Erythroblast (primary cell): ENCODE measurements around the gene FILIP1L.

Experiments
- DNase-seq, 2 experiments: peaks; one replicate each; lab custom pipeline; 2025; lab: John Stamatoyannopoulos, UW
- GATA1 ChIP-seq: IDR thresholded peaks from 2 replicates; pipeline ENCODE4 v1.6.1; 2011; ENCODE audit warnings: low read depth, mild to moderate bottlenecking, control low read depth, low read length, moderate library complexity
- POLR2A ChIP-seq: IDR thresholded peaks from 2 replicates; pipeline ENCODE4 v1.6.1; 2011; ENCODE audit warnings: mild to moderate bottlenecking, low read length

FILIP1L gene

DNA sequence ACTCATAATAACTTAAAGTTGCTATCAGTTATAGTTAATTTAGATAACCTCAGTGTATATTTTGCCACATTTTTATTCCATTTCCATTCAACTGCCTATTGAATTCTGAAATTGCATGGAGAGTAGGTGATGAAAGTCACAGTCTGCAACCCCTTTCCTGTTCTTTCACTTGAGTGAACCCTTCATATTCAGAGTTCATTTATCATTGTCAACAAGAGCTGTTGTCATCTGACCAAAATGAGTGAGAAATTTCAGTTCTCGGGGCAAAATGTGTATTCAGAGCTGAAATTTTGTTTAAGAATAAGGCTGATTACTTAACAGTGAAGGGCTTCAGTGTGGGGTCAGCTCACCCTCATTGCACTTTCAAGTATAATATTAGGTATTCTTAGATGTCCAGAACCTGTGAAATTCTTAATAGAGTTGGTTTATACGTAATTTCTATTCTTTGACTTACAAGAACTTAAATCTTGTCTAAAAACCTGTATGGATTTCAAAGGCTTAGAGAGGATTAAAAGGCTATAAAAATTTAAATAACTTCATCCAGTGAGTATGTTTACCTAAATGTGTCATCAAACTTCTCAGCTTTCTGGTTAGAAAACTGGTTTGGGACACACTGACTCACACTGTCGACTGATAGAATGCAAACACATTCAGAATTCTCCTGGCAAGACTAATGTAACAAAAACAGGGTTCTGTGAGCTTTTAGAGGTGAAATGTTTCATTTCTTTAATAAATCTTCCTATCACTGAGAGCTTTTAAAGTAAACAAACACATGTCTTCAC is 204.4 kb downstream of the FILIP1L start:
- TF ChIP-seq GATA1: no peak
- no peak for TF ChIP-seq POLR2A
- no peak for DNase-seq

- DNase-seq: peak in 1 of 2 experiments; percentile 30
- TF ChIP-seq GATA1 (no peak), POLR2A (no peak)
Measured at GRCh38 chr3:99907959-99908544, 206.2 kb downstream of the FILIP1L start.

GRCh38 chr3:99903869-99904268 is 210.4 kb downstream of the FILIP1L start:
- TF ChIP-seq POLR2A (no peak), GATA1 (no peak)

GRCh38 chr3:99902091-99902490 is 212.2 kb downstream of the FILIP1L start:
- no peak for TF ChIP-seq POLR2A
- no peak for TF ChIP-seq GATA1
- no peak for DNase-seq

More at GRCh38 chr3:99903869-99904268, 210.4 kb downstream of the FILIP1L start:
- no peak for DNase-seq

DNA sequence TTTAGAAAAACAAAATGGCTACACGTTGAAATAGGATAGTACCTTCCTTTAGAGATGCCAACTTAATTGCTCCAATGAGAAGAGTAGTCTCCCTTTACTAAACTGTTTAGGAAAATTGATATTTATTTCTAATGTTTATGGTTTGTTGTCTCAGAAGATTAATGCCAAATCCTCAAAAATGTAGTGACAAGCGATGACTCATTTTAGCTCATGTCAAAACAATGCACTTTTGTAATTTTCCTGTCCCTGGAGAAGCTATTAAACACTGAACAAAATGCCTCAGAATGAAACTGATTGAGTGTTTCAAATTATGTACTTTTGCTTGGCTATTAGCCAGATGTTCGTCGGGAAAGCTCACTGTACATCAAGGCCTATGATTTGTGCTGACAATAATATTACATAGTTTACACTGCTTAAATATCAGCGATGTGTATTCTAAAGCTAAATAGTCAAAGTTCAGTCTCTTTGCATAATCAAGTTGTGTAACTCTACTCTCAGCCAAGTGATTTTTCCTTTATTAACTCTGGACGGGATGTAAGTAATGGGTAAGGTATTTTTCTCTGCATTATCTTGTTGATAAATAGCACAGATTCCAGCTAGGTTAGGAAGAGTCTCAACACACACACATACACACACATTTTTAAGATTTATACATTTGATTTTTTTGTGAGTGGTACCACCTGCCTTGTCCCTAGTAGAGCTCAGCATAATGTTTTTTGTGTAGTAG is 212.9 kb downstream of the FILIP1L start:
- no peak for TF ChIP-seq POLR2A
- no peak for TF ChIP-seq GATA1
- no peak for DNase-seq

- TF ChIP-seq POLR2A: no peak
- TF ChIP-seq GATA1: no peak
Measured at GRCh38 chr3:99900248-99900647, 214.1 kb downstream of the FILIP1L start.

GRCh38 chr3:99899603-99900002 is 214.7 kb downstream of the FILIP1L start:
- DNase-seq: no peak
- TF ChIP-seq GATA1 (no peak), POLR2A (no peak)

More at GRCh38 chr3:99900248-99900647, 214.1 kb downstream of the FILIP1L start:
- no peak for DNase-seq

- TF ChIP-seq POLR2A (no peak), GATA1 (no peak)
- DNase-seq: no peak
Measured at GRCh38 chr3:99896482-99896881, 217.8 kb downstream of the FILIP1L start.

DNA sequence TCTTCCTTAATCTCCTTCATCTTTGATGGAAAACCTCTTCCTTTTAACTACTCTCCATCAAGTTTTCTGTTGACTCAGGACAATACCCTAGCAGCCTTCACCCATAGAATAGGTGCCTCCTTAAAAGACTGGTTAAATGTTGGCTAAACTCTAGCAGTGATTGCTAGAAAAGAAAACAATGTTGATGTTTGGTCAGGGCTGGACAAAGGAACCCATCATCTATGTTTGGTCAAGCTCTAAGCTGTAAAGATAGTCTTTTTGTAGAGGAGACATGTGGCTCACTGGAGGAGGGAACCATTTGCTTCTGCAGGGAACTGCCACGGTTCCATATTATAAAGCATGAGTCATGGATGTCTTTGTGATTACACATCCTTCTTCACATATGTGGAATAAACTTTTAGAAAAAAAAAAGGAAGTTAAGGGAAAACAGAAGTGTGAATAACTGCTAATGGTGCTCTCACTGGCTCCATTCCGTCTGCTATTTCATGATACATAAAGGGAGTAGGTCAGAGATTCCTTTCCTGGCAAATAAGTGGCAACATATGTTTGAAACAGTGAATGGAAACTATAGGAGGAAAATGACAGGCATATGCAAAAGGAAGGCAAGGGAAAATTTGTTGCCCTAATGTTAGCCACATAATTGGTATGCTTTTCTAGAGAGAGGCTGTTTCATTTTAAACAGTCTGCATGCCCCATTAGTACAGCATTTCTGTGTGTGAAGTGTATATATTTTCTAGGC is 218.4 kb downstream of the FILIP1L start:
- DNase-seq: peak in 1 of 2 experiments; percentile 6
- no peak for TF ChIP-seq POLR2A
- no peak for TF ChIP-seq GATA1

DNA sequence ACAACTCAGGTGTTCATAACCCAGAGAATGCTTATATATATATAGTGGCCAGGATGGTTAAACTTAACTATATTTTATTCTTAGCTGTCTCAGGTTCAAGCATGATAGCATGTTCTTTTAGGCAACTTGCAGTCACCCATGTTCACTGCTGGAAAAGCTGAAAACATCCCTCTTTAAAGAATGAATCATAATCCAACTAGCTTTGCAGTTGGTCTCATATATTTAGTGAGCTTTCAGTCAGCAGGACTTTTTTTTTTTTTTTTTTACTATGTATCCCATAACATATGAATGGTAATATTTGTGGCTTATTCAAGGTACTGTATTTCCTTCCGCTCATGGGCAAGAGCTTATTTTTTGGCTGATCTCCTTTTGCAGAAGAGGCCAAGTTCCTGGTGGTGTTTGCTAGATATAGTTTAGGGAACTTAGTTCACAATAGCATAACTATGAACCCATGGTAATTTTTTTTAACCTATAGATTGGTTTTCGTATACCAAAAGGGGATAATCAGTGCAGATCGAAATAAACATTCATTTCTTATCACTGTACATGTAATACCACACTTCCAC is 219.1 kb downstream of the FILIP1L start:
- DNase-seq: no peak

DNA sequence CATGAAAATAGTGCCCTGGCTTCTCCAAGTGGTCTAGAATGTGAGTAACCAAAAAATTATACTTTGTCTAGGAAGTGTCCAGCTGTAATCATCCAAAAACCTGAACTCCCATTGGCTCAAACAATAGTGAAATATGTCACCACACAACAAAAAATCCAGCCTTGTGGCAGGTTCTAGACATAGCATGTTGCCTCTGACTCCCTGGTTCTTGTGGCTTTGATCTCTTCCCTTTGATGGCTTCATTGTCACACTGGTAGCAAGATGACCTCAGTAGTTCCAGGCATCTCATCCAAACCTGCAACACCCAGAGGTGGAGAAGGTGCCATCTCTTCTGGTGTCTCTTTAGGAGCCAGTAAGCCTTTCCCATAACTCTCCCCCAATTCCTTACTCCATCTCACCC is 222.0 kb downstream of the FILIP1L start:
- DNase-seq: no peak
- TF ChIP-seq POLR2A: no peak
- no peak for TF ChIP-seq GATA1

More for the DNA sequence above, 219.1 kb downstream of the FILIP1L start:
- TF ChIP-seq POLR2A (no peak), GATA1 (no peak)

GRCh38 chr3:99891610-99892285 is 222.6 kb downstream of the FILIP1L start:
- TF ChIP-seq POLR2A: no peak
- TF ChIP-seq GATA1: no peak
- DNase-seq: no peak

- TF ChIP-seq GATA1 (no peak), POLR2A (no peak)
- DNase-seq: no peak
Measured at GRCh38 chr3:99885851-99886250, 228.4 kb downstream of the FILIP1L start.
